ENCODE data around the gene SKI. TPM values are rescaled to one million over a fixed set of nuclear protein-coding genes. Genes with fewer than 3 reads are reported as not detected.

SKI gene
- total and polyA plus RNA-seq, 2 experiments from 2014 or later: 9.3 to 66.8 TPM

- Histone ChIP-seq H3K4me1 (ENCODE audit: insufficient read depth) (no peaks in the 10 kb centered on the region), H3K27me3 (ENCODE audit: insufficient read depth) (no peaks in the 10 kb centered on the region), H3K36me3 (ENCODE audit: insufficient read depth) (no peaks in the 10 kb centered on the region), H3K9me2 (ENCODE audit: insufficient read depth) (no peaks in the 10 kb centered on the region), H3K4me3 (no peak overlapping the region), H3K4me2 (no peak overlapping the region), H3K27ac (ENCODE audit: low read depth) (no peak overlapping the region), H3K79me2 (replicated peaks; ENCODE audit: insufficient read depth) (no peaks in the 10 kb centered on the region), H2AFZ (no peak overlapping the region), H4K20me1 (replicated peaks; ENCODE audit: insufficient read depth) (no peaks in the 10 kb centered on the region), H3F3A (replicated peaks; ENCODE audit: low read depth) (0 out of 2 replicates have a peak, but pooled peaks cover 3% of the 10 kb centered on the region)
- Mint-ChIP-seq H3K36me3 (ENCODE audit: low read depth) (no peaks in the 10 kb centered on the region; the same call in 2 of the 3 replicates), H3K27me3 (ENCODE audit: insufficient read depth, low read depth, poor library complexity) (peaks cover 8% of the 10 kb centered on the region), H3K4me1 (peaks cover 5% of the 10 kb centered on the region; the same call in 2 of the 3 replicates), H3K9me3 (peaks cover 3% of the 10 kb centered on the region; the same call in 1 of the 3 replicates), H3K27ac (no peak overlapping the region), H3K4me3 (no peak overlapping the region)
- TF ChIP-seq, protein P1, sequence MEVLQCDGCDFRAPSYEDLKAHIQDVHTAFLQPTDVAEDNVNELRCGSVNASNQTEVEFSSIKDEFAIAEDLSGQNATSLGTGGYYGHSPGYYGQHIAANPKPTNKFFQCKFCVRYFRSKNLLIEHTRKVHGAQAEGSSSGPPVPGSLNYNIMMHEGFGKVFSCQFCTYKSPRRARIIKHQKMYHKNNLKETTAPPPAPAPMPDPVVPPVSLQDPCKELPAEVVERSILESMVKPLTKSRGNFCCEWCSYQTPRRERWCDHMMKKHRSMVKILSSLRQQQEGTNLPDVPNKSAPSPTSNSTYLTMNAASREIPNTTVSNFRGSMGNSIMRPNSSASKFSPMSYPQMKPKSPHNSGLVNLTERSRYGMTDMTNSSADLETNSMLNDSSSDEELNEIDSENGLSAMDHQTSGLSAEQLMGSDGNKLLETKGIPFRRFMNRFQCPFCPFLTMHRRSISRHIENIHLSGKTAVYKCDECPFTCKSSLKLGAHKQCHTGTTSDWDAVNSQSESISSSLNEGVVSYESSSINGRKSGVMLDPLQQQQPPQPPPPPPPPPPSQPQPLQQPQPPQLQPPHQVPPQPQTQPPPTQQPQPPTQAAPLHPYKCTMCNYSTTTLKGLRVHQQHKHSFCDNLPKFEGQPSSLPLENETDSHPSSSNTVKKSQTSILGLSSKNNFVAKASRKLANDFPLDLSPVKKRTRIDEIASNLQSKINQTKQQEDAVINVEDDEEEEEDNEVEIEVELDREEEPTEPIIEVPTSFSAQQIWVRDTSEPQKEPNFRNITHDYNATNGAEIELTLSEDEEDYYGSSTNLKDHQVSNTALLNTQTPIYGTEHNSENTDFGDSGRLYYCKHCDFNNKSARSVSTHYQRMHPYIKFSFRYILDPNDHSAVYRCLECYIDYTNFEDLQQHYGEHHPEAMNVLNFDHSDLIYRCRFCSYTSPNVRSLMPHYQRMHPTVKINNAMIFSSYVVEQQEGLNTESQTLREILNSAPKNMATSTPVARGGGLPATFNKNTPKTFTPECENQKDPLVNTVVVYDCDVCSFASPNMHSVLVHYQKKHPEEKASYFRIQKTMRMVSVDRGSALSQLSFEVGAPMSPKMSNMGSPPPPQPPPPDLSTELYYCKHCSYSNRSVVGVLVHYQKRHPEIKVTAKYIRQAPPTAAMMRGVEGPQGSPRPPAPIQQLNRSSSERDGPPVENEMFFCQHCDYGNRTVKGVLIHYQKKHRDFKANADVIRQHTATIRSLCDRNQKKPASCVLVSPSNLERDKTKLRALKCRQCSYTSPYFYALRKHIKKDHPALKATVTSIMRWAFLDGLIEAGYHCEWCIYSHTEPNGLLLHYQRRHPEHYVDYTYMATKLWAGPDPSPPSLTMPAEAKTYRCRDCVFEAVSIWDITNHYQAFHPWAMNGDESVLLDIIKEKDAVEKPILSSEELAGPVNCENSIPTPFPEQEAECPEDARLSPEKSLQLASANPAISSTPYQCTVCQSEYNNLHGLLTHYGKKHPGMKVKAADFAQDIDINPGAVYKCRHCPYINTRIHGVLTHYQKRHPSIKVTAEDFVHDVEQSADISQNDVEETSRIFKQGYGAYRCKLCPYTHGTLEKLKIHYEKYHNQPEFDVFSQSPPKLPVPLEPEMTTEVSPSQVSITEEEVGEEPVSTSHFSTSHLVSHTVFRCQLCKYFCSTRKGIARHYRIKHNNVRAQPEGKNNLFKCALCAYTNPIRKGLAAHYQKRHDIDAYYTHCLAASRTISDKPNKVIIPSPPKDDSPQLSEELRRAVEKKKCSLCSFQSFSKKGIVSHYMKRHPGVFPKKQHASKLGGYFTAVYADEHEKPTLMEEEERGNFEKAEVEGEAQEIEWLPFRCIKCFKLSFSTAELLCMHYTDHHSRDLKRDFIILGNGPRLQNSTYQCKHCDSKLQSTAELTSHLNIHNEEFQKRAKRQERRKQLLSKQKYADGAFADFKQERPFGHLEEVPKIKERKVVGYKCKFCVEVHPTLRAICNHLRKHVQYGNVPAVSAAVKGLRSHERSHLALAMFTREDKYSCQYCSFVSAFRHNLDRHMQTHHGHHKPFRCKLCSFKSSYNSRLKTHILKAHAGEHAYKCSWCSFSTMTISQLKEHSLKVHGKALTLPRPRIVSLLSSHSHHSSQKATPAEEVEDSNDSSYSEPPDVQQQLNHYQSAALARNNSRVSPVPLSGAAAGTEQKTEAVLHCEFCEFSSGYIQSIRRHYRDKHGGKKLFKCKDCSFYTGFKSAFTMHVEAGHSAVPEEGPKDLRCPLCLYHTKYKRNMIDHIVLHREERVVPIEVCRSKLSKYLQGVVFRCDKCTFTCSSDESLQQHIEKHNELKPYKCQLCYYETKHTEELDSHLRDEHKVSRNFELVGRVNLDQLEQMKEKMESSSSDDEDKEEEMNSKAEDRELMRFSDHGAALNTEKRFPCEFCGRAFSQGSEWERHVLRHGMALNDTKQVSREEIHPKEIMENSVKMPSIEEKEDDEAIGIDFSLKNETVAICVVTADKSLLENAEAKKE (CRISPR knock-in tag; IDR thresholded peaks at IDR 0.05): no peak
- TF ChIP-seq ZNF114 (CRISPR knock-in tag; IDR thresholded peaks at IDR 0.05): no peak
- no peak for TF ChIP-seq EZH2 (IDR thresholded peaks at IDR 0.05; ENCODE audit: low read depth, unreplicated experiment)
- no peak for DNase-seq (ENCODE audit: low spot score)
- ATAC-seq: no peak
Measured at GRCh38 chr1:2345297-2346075, 117.4 kb downstream of the SKI start.

Data from GM23338 (cell line).